Thymus (tissue), 11 donors: Measurements from ENCODE around the gene ARHGEF17. TPM values are rescaled to one million over a fixed set of nuclear protein-coding genes. Genes with fewer than 3 reads are reported as not detected.

Experiments
- DNase-seq, 9 donors: peaks; one replicate each; pipeline ENCODE4 v3.0.0-alpha.2; 2013; ENCODE audit warnings: low spot score in 9 of 9, low read depth in 6 of 9, missing footprints in 1 of 9
- H3K27ac ChIP-seq, 2 donors: one replicate each; pipeline ENCODE4 v1.5.1; 2013; ENCODE audit warnings: control low read depth in 1 of 2, low read depth in 1 of 2, low read length in 1 of 2, mild to moderate bottlenecking in 1 of 2, moderate library complexity in 1 of 2
- H3K27me3 ChIP-seq, 2 donors: one replicate each; pipeline ENCODE4 v1.5.1; 2013; ENCODE audit warnings: low read length in 1 of 2; ENCODE audit not compliant: control insufficient read depth in 2 of 2, insufficient read depth in 1 of 2
- H3K36me3 ChIP-seq, 2 donors: one replicate each; pipeline ENCODE4 v1.5.1; 2013; ENCODE audit warnings: low read length in 1 of 2, mild to moderate bottlenecking in 1 of 2, moderate library complexity in 1 of 2; ENCODE audit not compliant: control insufficient read depth in 2 of 2, insufficient read depth in 2 of 2
- H3K4me1 ChIP-seq, 2 donors: one replicate each; pipeline ENCODE4 v1.5.1; 2013; ENCODE audit warnings: low read length in 2 of 2; ENCODE audit not compliant: control insufficient read depth in 2 of 2, insufficient read depth in 2 of 2
- H3K4me3 ChIP-seq, 2 donors: one replicate each; pipeline ENCODE4 v1.5.1; 2013; ENCODE audit warnings: low read length in 2 of 2, control low read depth in 1 of 2, mild to moderate bottlenecking in 1 of 2
- H3K9me3 ChIP-seq, 2 donors: one replicate each; pipeline ENCODE4 v1.5.1; 2013; ENCODE audit warnings: low read length in 1 of 2, mild to moderate bottlenecking in 1 of 2; ENCODE audit not compliant: control insufficient read depth in 2 of 2, insufficient read depth in 1 of 2
- WGBS: extraction: QIAGEN DNeasy Blood & Tissue Kit; methylation state at CpG from one replicate; pipeline ENCODE4 v1.1.7; 2013; 5-methylcytosine and 5-hydroxymethylcytosine counted together
- polyA plus RNA-seq: library from polyadenylated mRNA; stranded (reverse); fragments of 200-250 nt; gene quantifications from one replicate; pipeline ENCODE4 v1.2.3, GENCODE V29; 2013
- total RNA-seq: library from RNA; stranded (reverse); fragments of 120-200 nt; gene quantifications from one replicate; pipeline ENCODE4 v1.2.4, GENCODE V29; 2013
- donor health status: healthy.

Gene ARHGEF17
- total and polyA plus RNA-seq, 2 donors, result 2.5 to 8.9 TPM

DNA sequence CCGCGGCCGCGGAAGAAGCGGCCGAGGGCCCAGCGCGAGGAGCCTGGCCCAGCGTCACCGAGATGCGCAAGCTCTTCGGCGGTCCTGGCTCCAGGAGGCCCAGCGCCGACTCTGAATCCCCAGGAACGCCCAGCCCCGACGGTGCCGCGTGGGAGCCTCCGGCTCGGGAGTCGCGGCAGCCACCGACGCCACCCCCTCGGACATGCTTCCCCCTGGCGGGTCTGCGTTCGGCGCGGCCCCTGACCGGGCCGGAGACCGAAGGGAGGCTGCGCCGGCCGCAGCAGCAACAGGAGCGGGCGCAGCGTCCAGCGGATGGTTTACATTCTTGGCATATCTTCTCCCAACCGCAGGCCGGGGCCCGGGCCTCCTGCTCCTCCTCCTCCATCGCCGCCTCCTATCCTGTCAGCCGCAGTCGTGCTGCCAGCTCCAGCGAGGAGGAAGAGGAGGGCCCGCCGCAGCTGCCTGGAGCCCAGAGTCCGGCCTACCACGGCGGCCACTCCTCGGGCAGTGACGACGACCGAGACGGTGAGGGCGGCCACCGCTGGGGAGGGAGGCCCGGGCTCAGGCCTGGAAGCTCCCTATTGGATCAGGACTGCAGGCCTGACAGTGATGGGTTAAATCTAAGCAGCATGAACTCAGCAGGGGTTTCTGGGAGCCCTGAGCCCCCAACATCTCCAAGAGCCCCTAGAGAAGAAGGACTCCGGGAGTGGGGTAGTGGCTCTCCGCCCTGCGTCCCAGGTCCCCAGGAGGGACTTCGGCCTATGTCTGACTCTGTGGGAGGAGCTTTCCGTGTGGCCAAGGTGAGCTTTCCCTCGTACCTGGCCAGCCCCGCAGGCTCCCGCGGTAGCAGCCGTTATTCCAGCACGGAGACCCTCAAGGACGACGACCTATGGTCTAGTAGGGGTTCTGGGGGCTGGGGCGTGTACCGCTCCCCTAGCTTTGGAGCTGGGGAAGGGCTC, 1.2 kb downstream of the ARHGEF17 start:
- peaks cover 3 to 29% of the 10 kb centered on the region in 2 donors for H3K4me1 ChIP-seq
- peak overlapping the region in 1 of 2 donors; percentile 74 for H3K27ac ChIP-seq
- no peaks in the 10 kb centered on the region for H3K36me3 ChIP-seq
- peak in 1 of 9 donors; percentile 21 for DNase-seq
- WGBS, result 11% methylated on average over 78 of the region's 78 CpGs
- H3K27me3 ChIP-seq, result peaks cover 30 to 53% of the 10 kb centered on the region in 2 donors
- H3K4me3 ChIP-seq, result peak overlapping the region; percentile 9 to 61
- no peaks in the 10 kb centered on the region for H3K9me3 ChIP-seq

DNA sequence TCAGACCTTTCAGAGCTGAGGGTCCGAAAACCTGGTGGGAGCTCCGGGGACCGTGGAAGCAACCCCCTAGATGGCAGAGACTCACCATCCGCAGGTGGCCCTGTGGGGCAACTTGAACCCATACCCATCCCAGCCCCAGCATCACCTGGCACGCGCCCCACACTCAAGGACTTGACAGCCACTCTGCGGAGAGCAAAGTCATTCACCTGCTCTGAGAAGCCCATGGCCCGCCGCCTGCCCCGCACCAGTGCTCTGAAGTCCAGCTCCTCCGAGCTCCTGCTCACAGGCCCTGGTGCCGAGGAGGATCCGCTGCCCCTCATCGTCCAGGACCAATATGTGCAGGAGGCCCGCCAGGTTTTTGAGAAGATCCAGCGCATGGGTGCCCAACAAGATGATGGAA, 2.0 kb downstream of the ARHGEF17 start:
- Histone ChIP-seq H3K4me1 (peaks cover 3 to 29% of the 10 kb centered on the region in 2 donors), H3K27ac (no peak overlapping the region), H3K9me3 (no peaks in the 10 kb centered on the region), H3K4me3 (no peak overlapping the region), H3K27me3 (peaks cover 30 to 53% of the 10 kb centered on the region in 2 donors), H3K36me3 (no peaks in the 10 kb centered on the region)
- no peak for DNase-seq
- 96% methylated on average over 16 of the region's 16 CpGs for WGBS

GRCh38 chr11:73310661-73311393, 2.8 kb downstream of the ARHGEF17 start:
- WGBS, result 97% methylated on average over 22 of the region's 22 CpGs

DNA sequence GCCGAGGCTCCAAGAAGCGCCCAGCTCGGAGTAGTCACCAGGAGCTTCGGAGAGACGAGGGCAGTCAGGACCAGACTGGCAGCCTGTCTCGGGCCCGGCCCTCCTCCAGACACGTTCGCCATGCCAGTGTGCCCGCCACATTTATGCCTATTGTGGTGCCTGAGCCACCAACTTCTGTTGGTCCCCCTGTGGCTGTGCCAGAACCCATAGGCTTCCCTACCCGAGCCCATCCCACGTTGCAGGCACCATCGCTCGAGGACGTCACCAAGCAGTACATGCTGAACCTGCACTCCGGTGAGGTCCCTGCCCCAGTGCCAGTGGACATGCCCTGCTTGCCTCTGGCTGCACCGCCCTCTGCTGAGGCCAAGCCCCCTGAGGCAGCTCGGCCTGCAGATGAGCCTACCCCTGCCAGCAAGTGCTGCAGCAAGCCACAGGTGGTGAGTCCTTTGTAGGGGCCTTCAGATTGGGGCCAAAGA, 3.4 kb downstream of the ARHGEF17 start:
- H3K27ac ChIP-seq, result no peak overlapping the region
- no peaks in the 10 kb centered on the region for H3K36me3 ChIP-seq
- peaks cover 30 to 49% of the 10 kb centered on the region in 2 donors for H3K27me3 ChIP-seq
- H3K4me1 ChIP-seq, result peaks cover 3 to 29% of the 10 kb centered on the region in 2 donors
- H3K4me3 ChIP-seq, result no peak overlapping the region
- H3K9me3 ChIP-seq, result no peaks in the 10 kb centered on the region
- no peak for DNase-seq
- 95% methylated on average over 18 of the region's 18 CpGs for WGBS

More at GRCh38 chr11:73310661-73311393, 2.8 kb downstream of the ARHGEF17 start:
- H3K36me3 ChIP-seq, result no peaks in the 10 kb centered on the region
- peaks cover 30 to 51% of the 10 kb centered on the region in 2 donors for H3K27me3 ChIP-seq
- no peak overlapping the region for H3K4me3 ChIP-seq
- DNase-seq, result no peak
- no peak overlapping the region for H3K27ac ChIP-seq
- peaks cover 3 to 29% of the 10 kb centered on the region in 2 donors for H3K4me1 ChIP-seq
- no peaks in the 10 kb centered on the region for H3K9me3 ChIP-seq

DNA sequence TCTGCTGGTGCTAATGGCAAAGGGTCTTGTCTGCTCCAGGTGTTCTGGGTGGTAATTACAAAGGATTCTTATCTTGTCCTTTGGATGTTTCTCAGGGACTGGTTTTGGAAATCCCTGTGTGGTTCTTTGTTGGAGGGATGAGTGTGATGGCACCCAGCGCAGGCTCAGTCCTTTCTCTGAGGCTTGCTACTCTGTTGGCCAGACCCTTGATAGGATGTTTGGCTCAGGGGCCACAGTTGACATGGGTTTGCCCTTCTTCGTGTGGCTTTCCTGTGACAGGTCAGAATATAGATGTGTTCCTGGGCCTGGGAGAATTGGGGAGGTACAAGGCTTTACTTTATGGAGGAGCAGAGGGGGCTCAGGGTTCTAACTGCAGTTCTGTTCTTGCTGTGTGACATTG, 4.0 kb downstream of the ARHGEF17 start:
- WGBS, result 73% methylated on average over 2 of the region's 2 CpGs
- Histone ChIP-seq H3K36me3 (no peaks in the 10 kb centered on the region), H3K4me3 (no peak overlapping the region), H3K27ac (no peak overlapping the region), H3K9me3 (no peaks in the 10 kb centered on the region), H3K27me3 (peaks cover 30 to 47% of the 10 kb centered on the region in 2 donors), H3K4me1 (peaks cover 3 to 23% of the 10 kb centered on the region in 2 donors)
- no peak for DNase-seq

- WGBS, result 88% methylated on average over 6 of the region's 6 CpGs
- H3K4me1 ChIP-seq, result peaks cover 3 to 18% of the 10 kb centered on the region in 2 donors
- no peak overlapping the region for H3K4me3 ChIP-seq
- no peaks in the 10 kb centered on the region for H3K36me3 ChIP-seq
- DNase-seq, result no peak
- H3K9me3 ChIP-seq, result no peaks in the 10 kb centered on the region
- no peak overlapping the region for H3K27ac ChIP-seq
- H3K27me3 ChIP-seq, result peaks cover 29 to 41% of the 10 kb centered on the region in 2 donors
Measured at GRCh38 chr11:73312851-73313327, 4.8 kb downstream of the ARHGEF17 start.

GRCh38 chr11:73313652-73314051, 5.6 kb downstream of the ARHGEF17 start:
- Histone ChIP-seq H3K4me3 (no peak overlapping the region), H3K27me3 (peaks cover 22 to 34% of the 10 kb centered on the region in 2 donors), H3K36me3 (no peaks in the 10 kb centered on the region), H3K9me3 (no peaks in the 10 kb centered on the region), H3K4me1 (peaks cover 3 to 14% of the 10 kb centered on the region in 2 donors), H3K27ac (no peak overlapping the region)
- 44% methylated on average over 1 of the region's 1 CpG for WGBS
- DNase-seq, result no peak

DNA sequence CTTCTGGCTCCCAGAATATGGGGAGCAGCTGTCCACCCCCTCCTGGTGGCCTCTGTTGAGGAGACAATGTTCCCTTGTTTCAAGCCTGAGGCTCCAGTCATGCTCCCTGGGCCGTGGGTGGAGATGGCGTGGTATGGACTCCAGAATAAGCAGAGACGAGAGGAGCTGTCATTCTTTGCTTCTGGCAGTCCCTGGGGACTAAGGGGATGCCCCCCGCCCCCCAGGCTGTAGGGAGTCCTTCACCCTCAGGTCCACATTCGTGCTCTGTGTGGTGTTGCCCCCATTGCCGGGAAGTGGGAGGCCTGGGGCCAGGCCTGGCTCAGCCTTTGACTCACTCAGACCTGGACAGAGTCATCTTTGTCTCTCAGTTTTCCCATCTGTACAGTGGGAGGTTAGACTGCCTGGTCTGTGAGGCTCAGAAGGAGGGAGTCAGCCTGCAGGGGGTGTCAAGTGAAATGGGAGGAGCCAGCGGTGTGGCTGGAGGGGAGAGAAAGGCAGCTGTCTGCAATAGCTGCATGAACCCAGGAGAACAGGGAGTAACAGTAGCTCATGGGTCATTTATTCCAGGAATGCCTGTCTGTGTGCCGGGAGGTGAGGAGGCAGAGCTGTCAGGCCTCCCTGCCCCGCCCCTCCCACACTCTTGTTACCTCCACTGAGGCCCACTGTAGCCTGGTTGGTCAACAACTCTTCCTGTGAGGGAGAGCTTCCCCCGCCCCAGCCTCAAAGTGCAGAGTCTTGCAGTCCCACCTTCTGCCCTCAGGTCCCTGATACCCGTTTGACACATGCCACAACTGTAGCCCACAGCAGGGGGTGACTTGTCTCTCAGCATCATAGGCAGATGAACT, 6.3 kb downstream of the ARHGEF17 start:
- Histone ChIP-seq H3K27me3 (peaks cover 15 to 27% of the 10 kb centered on the region in 2 donors), H3K4me3 (no peak overlapping the region), H3K4me1 (peaks cover 0 to 14% of the 10 kb centered on the region in 2 donors), H3K27ac (no peak overlapping the region), H3K9me3 (no peaks in the 10 kb centered on the region), H3K36me3 (no peaks in the 10 kb centered on the region)
- 79% methylated on average over 11 of the region's 11 CpGs for WGBS
- DNase-seq, result no peak
